HepG2 (cell line): ENCODE data around the gene OR4D9. TPM values are rescaled to one million over a fixed set of nuclear protein-coding genes. Genes with fewer than 3 reads are reported as not detected.

Source experiments
- BRD4 ChIP-seq: sonication (generic); formaldehyde crosslinking; IDR thresholded peaks from 2 replicates; pipeline ENCODE4 v1.4.0; 2020; ENCODE audit warnings: missing genetic modification reagents
- CEBPB ChIP-seq: IDR thresholded peaks from 2 replicates; pipeline ENCODE4 v1.6.1; 2011; ENCODE audit warnings: low read depth, low read length, improper control_type of control experiment, borderline replicate concordance
- ELF3 ChIP-seq: IDR thresholded peaks from 2 replicates; pipeline ENCODE4 v1.6.1; 2016; ENCODE audit warnings: missing genetic modification reagents, missing compliant biosample characterization
- HDAC1 ChIP-seq: sonication (generic); formaldehyde crosslinking; IDR thresholded peaks from 2 replicates; pipeline ENCODE4 v1.5.1; 2020; ENCODE audit warnings: mild to moderate bottlenecking, missing genetic modification reagents
- HES4 ChIP-seq: sonication (generic); formaldehyde crosslinking; IDR thresholded peaks from 2 replicates; pipeline ENCODE4 v1.9.0; 2021; ENCODE audit warnings: mild to moderate bottlenecking, missing genetic modification reagents, borderline replicate concordance
- HOXA5 ChIP-seq: sonication (generic); formaldehyde crosslinking; IDR thresholded peaks from 2 replicates; pipeline ENCODE4 v1.4.0; 2020; ENCODE audit warnings: missing genetic modification reagents
- MIXL1 ChIP-seq: IDR thresholded peaks from 2 replicates; pipeline ENCODE4 v1.6.1; 2016
- PBX3 ChIP-seq: sonication (generic); formaldehyde crosslinking; IDR thresholded peaks from 2 replicates; pipeline ENCODE4 v1.8.1; 2023; ENCODE audit warnings: missing genetic modification reagents, inconsistent platforms, borderline replicate concordance
- RORA ChIP-seq: sonication (generic); formaldehyde crosslinking; IDR thresholded peaks from 2 replicates; pipeline ENCODE4 v1.5.0; 2020; ENCODE audit warnings: mild to moderate bottlenecking, missing genetic modification reagents, moderate library complexity
- RXRB ChIP-seq: IDR thresholded peaks from 2 replicates; pipeline ENCODE4 v1.6.1; 2016; ENCODE audit warnings: borderline replicate concordance, missing genetic modification reagents, missing compliant biosample characterization
- WIZ ChIP-seq: sonication (generic); formaldehyde crosslinking; IDR thresholded peaks from 2 replicates; pipeline ENCODE4 v1.5.1; 2020; ENCODE audit warnings: mild to moderate bottlenecking, missing genetic modification reagents
- YEATS2 ChIP-seq: sonication (generic); formaldehyde crosslinking; IDR thresholded peaks from 2 replicates; pipeline ENCODE4 v1.4.0; 2020; ENCODE audit warnings: missing genetic modification reagents, borderline replicate concordance
- ZC3H4 ChIP-seq: sonication (generic); formaldehyde crosslinking; IDR thresholded peaks from 2 replicates; pipeline ENCODE4 v1.4.0; 2020; ENCODE audit warnings: missing genetic modification reagents, borderline replicate concordance
- ZNF296 ChIP-seq: sonication (generic); formaldehyde crosslinking; conservative IDR thresholded peaks from 2 replicates; pipeline ENCODE4 v1.5.0; 2020; ENCODE audit warnings: mild to moderate bottlenecking, missing genetic modification reagents
- ZNF317 ChIP-seq: sonication (generic); formaldehyde crosslinking; IDR thresholded peaks from 2 replicates; pipeline ENCODE4 v1.5.0; 2020; ENCODE audit warnings: mild to moderate bottlenecking, missing genetic modification reagents
- ZNF841 ChIP-seq: sonication (generic); formaldehyde crosslinking; IDR thresholded peaks from 2 replicates; pipeline ENCODE4 v1.8.1; 2023; ENCODE audit warnings: missing genetic modification reagents, borderline replicate concordance
- ZNF850 ChIP-seq: sonication (generic); formaldehyde crosslinking; conservative IDR thresholded peaks from 2 replicates; pipeline ENCODE4 v1.9.0; 2021; ENCODE audit warnings: mild to moderate bottlenecking, missing genetic modification reagents
- polyA plus RNA-seq, 8 experiments: library from polyadenylated mRNA; depleted of rRNA in 3 of 8; stranded (reverse) in 7 of 8; unstranded in 1 of 8; fragments of >200 nt; fragmentation: Illumina TruSeq in 4 of 8; extraction: Trizol in 4 of 8; gene quantifications; 2 replicates each; pipeline versions ENCODE4 v1.2.1 to v1.2.3, GENCODE V29; 2011 to 2016; ENCODE audit warnings: low read depth in 4 of 8, missing spikeins in 1 of 8, mixed read lengths in 1 of 8; ENCODE audit not compliant: insufficient read depth in 1 of 8
- total RNA-seq, 5 experiments: library from RNA; depleted of rRNA; stranded (reverse); fragments of >200 nt; fragmentation: Illumina TruSeq; extraction: Trizol; gene quantifications; 2 replicates each; pipeline ENCODE4 v1.2.3, GENCODE V29; 2016; ENCODE audit warnings: low read depth in 1 of 5
- TF ChIP-seq, protein P1 (sequence below): sonication (generic); formaldehyde crosslinking; IDR thresholded peaks from 2 replicates; pipeline ENCODE4 v1.4.0; 2020; ENCODE audit warnings: missing genetic modification reagents, borderline replicate concordance
- TF ChIP-seq, protein P2 (sequence below): IDR thresholded peaks from 2 replicates; pipeline ENCODE4 v1.6.1; 2018; ENCODE audit warnings: missing genetic modification reagents, mild to moderate bottlenecking, missing compliant biosample characterization

The OR4D9 gene
- total and polyA plus RNA-seq, 2 of the 13 experiments (the other 11 are each of a cell fraction or from before 2014, with no cell fraction given) = not detected

- TF ChIP-seq, protein P1, sequence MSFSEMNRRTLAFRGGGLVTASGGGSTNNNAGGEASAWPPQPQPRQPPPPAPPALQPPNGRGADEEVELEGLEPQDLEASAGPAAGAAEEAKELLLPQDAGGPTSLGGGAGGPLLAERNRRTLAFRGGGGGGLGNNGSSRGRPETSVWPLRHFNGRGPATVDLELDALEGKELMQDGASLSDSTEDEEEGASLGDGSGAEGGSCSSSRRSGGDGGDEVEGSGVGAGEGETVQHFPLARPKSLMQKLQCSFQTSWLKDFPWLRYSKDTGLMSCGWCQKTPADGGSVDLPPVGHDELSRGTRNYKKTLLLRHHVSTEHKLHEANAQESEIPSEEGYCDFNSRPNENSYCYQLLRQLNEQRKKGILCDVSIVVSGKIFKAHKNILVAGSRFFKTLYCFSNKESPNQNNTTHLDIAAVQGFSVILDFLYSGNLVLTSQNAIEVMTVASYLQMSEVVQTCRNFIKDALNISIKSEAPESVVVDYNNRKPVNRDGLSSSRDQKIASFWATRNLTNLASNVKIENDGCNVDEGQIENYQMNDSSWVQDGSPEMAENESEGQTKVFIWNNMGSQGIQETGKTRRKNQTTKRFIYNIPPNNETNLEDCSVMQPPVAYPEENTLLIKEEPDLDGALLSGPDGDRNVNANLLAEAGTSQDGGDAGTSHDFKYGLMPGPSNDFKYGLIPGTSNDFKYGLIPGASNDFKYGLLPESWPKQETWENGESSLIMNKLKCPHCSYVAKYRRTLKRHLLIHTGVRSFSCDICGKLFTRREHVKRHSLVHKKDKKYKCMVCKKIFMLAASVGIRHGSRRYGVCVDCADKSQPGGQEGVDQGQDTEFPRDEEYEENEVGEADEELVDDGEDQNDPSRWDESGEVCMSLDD (CRISPR knock-in tag) = no peak
- TF ChIP-seq RXRB (CRISPR knock-in tag) = no peak
- no peak for TF ChIP-seq WIZ (CRISPR knock-in tag)
- no peak for TF ChIP-seq ZC3H4 (CRISPR knock-in tag)
- TF ChIP-seq ZNF841 (CRISPR knock-in tag) = no peak
- peak; percentile 46; the same call in 1 of the 2 replicates for TF ChIP-seq HOXA5 (CRISPR knock-in tag)
- TF ChIP-seq ZNF317 = no peak
- TF ChIP-seq ZNF850 (CRISPR knock-in tag) = no peak
- TF ChIP-seq MIXL1 (CRISPR knock-in tag) = no peak
- no peak for TF ChIP-seq PBX3 (CRISPR knock-in tag)
- no peak for TF ChIP-seq YEATS2
- no peak for TF ChIP-seq CEBPB
- no peak for TF ChIP-seq BRD4
- no peak for TF ChIP-seq HES4 (CRISPR knock-in tag)
- TF ChIP-seq HDAC1 (CRISPR knock-in tag) = no peak
- TF ChIP-seq, protein P2, sequence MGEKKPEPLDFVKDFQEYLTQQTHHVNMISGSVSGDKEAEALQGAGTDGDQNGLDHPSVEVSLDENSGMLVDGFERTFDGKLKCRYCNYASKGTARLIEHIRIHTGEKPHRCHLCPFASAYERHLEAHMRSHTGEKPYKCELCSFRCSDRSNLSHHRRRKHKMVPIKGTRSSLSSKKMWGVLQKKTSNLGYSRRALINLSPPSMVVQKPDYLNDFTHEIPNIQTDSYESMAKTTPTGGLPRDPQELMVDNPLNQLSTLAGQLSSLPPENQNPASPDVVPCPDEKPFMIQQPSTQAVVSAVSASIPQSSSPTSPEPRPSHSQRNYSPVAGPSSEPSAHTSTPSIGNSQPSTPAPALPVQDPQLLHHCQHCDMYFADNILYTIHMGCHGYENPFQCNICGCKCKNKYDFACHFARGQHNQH = peak; percentile 34; the same call in 1 of the 2 replicates
- 0 out of 2 replicates have a peak, but pooled peaks have one; percentile 11 for TF ChIP-seq ELF3 (CRISPR knock-in tag)
- no peak for TF ChIP-seq RORA
- no peak for TF ChIP-seq ZNF296 (CRISPR knock-in tag)
These were observed 45.0 kb downstream of the OR4D9 start (continued) for GRCh38 chr11:59556115-59556916.
